ENCODE results near the gene ITGB1.

DNA sequence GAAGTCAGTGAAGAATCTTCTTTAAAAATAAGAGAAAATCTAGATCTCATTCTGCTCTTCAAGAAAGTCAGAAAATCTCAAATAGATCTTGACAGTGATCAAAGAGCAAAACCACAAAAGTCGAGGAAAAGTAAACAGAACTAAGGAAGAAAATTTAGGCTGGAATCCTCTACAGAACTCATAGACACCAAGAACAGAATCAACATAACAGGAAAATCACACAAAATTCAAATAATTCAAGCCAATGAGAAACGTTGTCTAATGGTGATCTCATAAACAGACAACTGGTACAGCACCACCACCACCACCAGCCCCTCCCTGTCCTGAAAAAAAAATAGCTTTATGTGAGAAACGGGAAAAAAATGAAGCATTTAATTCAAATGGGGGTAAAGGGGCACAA, 6.9 kb downstream of the ITGB1 start:
- TF ChIP-seq POLR2A (IDR thresholded peaks at IDR 0.05): no peak
- TF ChIP-seq, protein P1, sequence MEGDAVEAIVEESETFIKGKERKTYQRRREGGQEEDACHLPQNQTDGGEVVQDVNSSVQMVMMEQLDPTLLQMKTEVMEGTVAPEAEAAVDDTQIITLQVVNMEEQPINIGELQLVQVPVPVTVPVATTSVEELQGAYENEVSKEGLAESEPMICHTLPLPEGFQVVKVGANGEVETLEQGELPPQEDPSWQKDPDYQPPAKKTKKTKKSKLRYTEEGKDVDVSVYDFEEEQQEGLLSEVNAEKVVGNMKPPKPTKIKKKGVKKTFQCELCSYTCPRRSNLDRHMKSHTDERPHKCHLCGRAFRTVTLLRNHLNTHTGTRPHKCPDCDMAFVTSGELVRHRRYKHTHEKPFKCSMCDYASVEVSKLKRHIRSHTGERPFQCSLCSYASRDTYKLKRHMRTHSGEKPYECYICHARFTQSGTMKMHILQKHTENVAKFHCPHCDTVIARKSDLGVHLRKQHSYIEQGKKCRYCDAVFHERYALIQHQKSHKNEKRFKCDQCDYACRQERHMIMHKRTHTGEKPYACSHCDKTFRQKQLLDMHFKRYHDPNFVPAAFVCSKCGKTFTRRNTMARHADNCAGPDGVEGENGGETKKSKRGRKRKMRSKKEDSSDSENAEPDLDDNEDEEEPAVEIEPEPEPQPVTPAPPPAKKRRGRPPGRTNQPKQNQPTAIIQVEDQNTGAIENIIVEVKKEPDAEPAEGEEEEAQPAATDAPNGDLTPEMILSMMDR (IDR thresholded peaks at IDR 0.05): no peak

Data from lower leg skin (tissue), 3 donors.